Smooth muscle cell (in vitro differentiated cells): ENCODE results near the gene TCIRG1. TPM values are rescaled to one million over a fixed set of nuclear protein-coding genes. Genes with fewer than 3 reads are reported as not detected.

Experiments
- DNase-seq: peaks from one replicate; lab custom pipeline; 2025; ENCODE audit not compliant: unreplicated experiment; lab: John Stamatoyannopoulos, UW
- H2AFZ ChIP-seq: fragments of 200-600 bp; sonication (generic); 2 replicates; pipeline ENCODE4 v1.6.0; 2016; ENCODE audit warnings: antibody characterized with exemption, low read depth, mild to moderate bottlenecking
- H3F3A ChIP-seq: fragments of 200-600 bp; sonication (generic); 2 replicates; pipeline ENCODE4 v1.6.0; 2017; ENCODE audit warnings: antibody characterized with exemption, low read depth
- H3K27ac ChIP-seq: fragments of 200-600 bp; sonication (generic); 2 replicates; pipeline ENCODE4 v1.5.1; 2016; ENCODE audit warnings: low read depth, mild to moderate bottlenecking
- H3K27me3 ChIP-seq: fragments of 200-600 bp; sonication (generic); 2 replicates; pipeline ENCODE4 v1.6.1; 2016; ENCODE audit warnings: low read depth, mild to moderate bottlenecking
- H3K36me3 ChIP-seq: fragments of 200-600 bp; sonication (generic); 2 replicates; pipeline ENCODE4 v1.5.1; 2016; ENCODE audit warnings: low read depth
- H3K4me1 ChIP-seq: fragments of 200-600 bp; sonication (generic); 2 replicates; pipeline ENCODE4 v1.5.1; 2016; ENCODE audit warnings: low read depth
- H3K4me2 ChIP-seq: fragments of 200-600 bp; sonication (generic); 2 replicates; pipeline ENCODE4 v1.6.0; 2016; ENCODE audit warnings: mild to moderate bottlenecking
- H3K4me3 ChIP-seq: fragments of 200-600 bp; sonication (generic); 2 replicates; pipeline ENCODE4 v1.5.1; 2016; ENCODE audit warnings: mild to moderate bottlenecking
- H3K79me2 ChIP-seq: fragments of 200-600 bp; sonication (generic); 2 replicates; pipeline ENCODE4 v1.6.0; 2016; ENCODE audit warnings: low read depth, mild to moderate bottlenecking
- H3K9ac ChIP-seq: fragments of 200-600 bp; sonication (generic); 2 replicates; pipeline ENCODE4 v1.6.0; 2016; ENCODE audit warnings: low read depth
- H3K9me3 ChIP-seq: fragments of 200-600 bp; sonication (generic); replicated peaks from 2 replicates; pipeline ENCODE4 v1.5.1; 2016; ENCODE audit warnings: low read depth
- H4K20me1 ChIP-seq: fragments of 200-600 bp; sonication (generic); 2 replicates; pipeline ENCODE4 v1.6.0; 2016; ENCODE audit warnings: low read depth
- CTCF ChIP-seq: fragments of 200-600 bp; sonication (generic); IDR thresholded peaks from 2 replicates; pipeline ENCODE4 v1.5.1; 2017; ENCODE audit warnings: borderline replicate concordance, mild to moderate bottlenecking, antibody characterized with exemption; ENCODE audit not compliant: insufficient read depth, poor library complexity, severe bottlenecking
- WGBS: methylation state at CpG from one replicate; pipeline ENCODE4 v1.1.7; 2016; ENCODE audit warnings: low lambda C conversion rate; 5-methylcytosine and 5-hydroxymethylcytosine counted together
- polyA plus RNA-seq: library from polyadenylated mRNA; unstranded; fragments of >200 nt; fragmentation: Nextera tagmentation; extraction: Ambion mirVana; gene quantifications from 2 replicates; pipeline ENCODE4 v1.2.1, GENCODE V29; 2016
- total RNA-seq: library from RNA; depleted of rRNA; stranded (reverse); fragments of >200 nt; gene quantifications from 2 replicates; pipeline ENCODE4 v1.2.3, GENCODE V29; 2014

Gene TCIRG1
- total and polyA plus RNA-seq, 2 experiments from 2014 or later, result 39.7 to 59.0 TPM

DNA sequence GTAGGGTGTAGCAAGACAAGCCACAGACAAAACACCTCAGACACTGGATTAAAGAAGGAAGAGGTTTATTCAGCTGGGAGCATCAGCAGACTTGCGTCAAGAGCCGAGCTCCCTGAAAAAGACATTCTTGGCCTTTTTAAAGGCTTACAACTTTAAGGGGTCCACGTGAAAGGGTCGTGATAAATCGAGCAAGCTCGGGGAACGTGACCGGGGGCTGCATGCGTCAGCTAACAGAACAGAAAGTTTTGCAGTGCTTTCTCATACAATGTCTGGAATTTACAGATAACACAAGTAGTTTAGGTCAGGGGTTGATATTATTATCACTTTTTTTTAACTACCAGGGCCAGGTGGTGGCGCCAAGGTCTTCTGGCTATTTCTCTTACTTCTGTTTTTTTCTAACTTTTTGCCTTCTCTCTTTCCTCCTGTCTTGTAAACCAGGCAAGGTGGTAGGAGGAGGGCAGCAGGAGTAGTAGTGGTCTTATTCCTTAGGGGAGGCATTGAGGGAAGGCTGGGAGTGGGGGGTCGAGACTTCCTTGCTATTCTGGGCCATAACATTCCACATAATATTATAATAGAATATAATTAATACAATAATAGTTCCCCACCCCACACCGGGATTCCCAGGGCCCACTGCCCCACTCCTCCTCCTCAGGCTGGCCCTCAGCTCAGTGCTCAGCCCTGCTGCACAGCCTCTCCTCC lies 29.3 kb upstream of the TCIRG1 start:
- Histone ChIP-seq H3K4me3 (peak overlapping the region; percentile 19), H3K27ac (peak overlapping the region; percentile 36), H3K4me2 (peak overlapping the region; percentile 78), H3F3A (no peaks in the 10 kb centered on the region), H3K9me3 (no peaks in the 10 kb centered on the region), H3K9ac (peak overlapping the region; percentile 2), H2AFZ (peak overlapping the region; percentile 22), H3K36me3 (no peaks in the 10 kb centered on the region), H4K20me1 (no peaks in the 10 kb centered on the region), H3K79me2 (no peaks in the 10 kb centered on the region), H3K27me3 (no peaks in the 10 kb centered on the region), H3K4me1 (peaks cover 19% of the 10 kb centered on the region)
- TF ChIP-seq CTCF, result no peak
- no peak for DNase-seq
- whole genome bisulfite sequencing, result 83% methylated on average over 12 of the region's 12 CpGs

DNA sequence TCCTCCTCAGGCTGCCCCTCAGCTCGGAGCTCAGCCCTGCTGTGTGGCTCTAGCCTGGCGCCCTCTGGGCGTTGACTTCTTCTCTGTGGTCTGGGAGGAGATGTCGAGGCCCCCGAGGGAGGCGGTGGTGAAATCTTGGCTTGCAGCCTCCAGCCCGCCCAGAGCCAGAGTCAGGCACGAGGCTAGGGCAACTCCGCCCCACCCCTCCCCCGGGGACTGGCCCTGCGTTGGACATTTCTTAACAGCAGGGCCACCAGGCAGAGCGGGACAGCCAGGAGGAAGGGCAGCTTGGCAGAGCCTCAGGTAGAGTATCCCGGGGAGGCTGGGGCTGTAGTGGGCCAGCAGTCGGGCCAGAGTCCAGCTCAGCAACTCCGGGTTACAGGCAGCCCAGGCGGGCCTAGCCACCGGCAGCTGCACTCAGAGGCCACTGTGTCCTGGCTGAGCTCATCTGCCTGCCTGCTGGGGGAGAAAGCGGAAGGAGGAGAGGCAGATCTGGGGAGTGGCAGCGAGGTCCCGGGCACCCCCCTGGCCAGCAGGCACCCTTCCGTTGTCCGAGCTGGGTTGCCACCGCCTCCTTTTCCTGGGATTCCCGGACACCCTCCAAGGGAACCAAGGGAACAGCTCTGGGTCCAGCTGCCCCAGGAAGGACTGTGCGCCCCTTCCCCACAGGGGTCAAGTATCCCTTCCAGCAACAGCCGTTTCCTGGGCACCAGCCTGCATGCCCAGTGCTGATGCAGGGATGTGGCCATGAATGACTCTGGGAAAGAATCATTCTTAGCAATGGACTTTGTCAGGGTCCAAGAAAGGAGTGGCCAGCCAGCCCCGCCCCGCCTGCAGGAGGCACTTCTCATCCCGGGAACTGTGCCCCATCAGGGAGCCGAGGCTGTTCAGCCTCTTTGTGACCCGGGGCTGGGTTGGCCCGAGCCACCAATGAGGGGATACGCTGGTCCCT lies 28.5 kb upstream of the TCIRG1 start, which contains the start of gene ALDH3B1:
Gene ALDH3B1 (plus strand): TSS at position 238 of the 952 bp plus-strand sequence. CDS start 4,971 bp downstream, outside the sequence.
- WGBS, result 48% methylated on average over 33 of the region's 33 CpGs
- peaks cover 19% of the 10 kb centered on the region for H3K4me1 ChIP-seq

GRCh38 chr11:68011051-68011943 lies 27.5 kb upstream of the TCIRG1 start:
- Histone ChIP-seq H4K20me1 (no peaks in the 10 kb centered on the region), H2AFZ (no peak overlapping the region), H3K4me2 (peak overlapping the region; percentile 78), H3K9ac (no peak overlapping the region), H3K9me3 (no peaks in the 10 kb centered on the region), H3K4me1 (peaks cover 19% of the 10 kb centered on the region), H3K27ac (no peak overlapping the region), H3K27me3 (no peaks in the 10 kb centered on the region), H3K79me2 (no peaks in the 10 kb centered on the region), H3K4me3 (no peak overlapping the region), H3F3A (no peaks in the 10 kb centered on the region), H3K36me3 (no peaks in the 10 kb centered on the region)
- no peak for TF ChIP-seq CTCF
- DNase-seq, result no peak
- WGBS, result 95% methylated on average over 16 of the region's 16 CpGs

More for the DNA sequence above, 28.5 kb upstream of the TCIRG1 start, which contains the start of gene ALDH3B1:
- peak; percentile 62 for DNase-seq
- Histone ChIP-seq H3F3A (no peaks in the 10 kb centered on the region), H3K27ac (peak within 1 kb of the TSS; percentile 36), H3K79me2 (no peaks in the 10 kb centered on the region), H3K9ac (peak within 1 kb of the TSS; percentile 2), H3K36me3 (no peaks in the 10 kb centered on the region), H2AFZ (peak within 1 kb of the TSS; percentile 22), H3K4me2 (peak within 1 kb of the TSS; percentile 78), H3K27me3 (no peaks in the 10 kb centered on the region), H4K20me1 (no peaks in the 10 kb centered on the region), H3K4me3 (peak within 1 kb of the TSS; percentile 19), H3K9me3 (no peaks in the 10 kb centered on the region)
- TF ChIP-seq CTCF, result no peak
